ENCODE data around the gene HMGCS2. TPM values are rescaled to one million over a fixed set of nuclear protein-coding genes. Genes with fewer than 3 reads are reported as not detected.

HMGCS2 gene
- total and polyA plus RNA-seq, 9 of the 15 experiments (the other 6 are each of a cell fraction or from before 2014, with no cell fraction given): 0.13 TPM; not detected in 8

DNA sequence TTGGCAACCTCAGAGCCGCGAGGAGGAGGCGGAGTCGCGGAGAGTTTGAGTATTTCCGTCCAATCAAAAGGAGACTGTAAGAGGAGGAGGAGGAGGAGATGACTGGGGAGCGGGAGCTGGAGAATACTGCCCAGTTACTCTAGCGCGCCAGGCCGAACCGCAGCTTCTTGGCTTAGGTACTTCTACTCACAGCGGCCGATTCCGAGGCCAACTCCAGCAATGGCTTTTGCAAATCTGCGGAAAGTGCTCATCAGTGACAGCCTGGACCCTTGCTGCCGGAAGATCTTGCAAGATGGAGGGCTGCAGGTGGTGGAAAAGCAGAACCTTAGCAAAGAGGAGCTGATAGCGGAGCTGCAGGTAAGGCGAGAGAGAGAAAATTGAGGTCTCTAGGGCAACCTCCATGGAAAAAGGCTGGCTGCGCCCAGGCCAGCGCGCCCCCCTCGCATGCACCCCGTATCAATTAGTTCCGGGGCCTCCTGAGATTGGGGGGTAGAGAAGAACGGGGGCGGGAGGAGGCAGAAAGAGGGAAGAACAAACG is 56.8 kb downstream of the HMGCS2 start, which contains the start of gene PHGDH:
PHGDH (plus strand) TSS at position 131 of the 538 bp plus-strand sequence; CDS start at position 220, 89 bp downstream.
- H3K4me2 ChIP-seq (ENCODE audit: insufficient read depth, low read length): peak within 1 kb of the TSS; percentile 93
- TSS peak; percentile 93 for BruUV-seq (replicated peaks)
- in situ Hi-C loops (cut with MboI): no loop called here
- TF ChIP-seq ZNF146 (CRISPR knock-in tag; IDR thresholded peaks at IDR 0.05; ENCODE audit: unreplicated experiment) (no peak), RCOR1 (IDR thresholded peaks at IDR 0.05; ENCODE audit: borderline replicate concordance in 1 of 2, low read depth in 2 of 2, low read length in 2 of 2) (peak in 1 of 2 experiments; percentile 77; a peak in 2 of 4 replicates), OTX1 (CRISPR knock-in tag; IDR thresholded peaks at IDR 0.05) (no peak), TAF7 (tag; IDR thresholded peaks at IDR 0.05) (peak; percentile 85), BRD4 (IDR thresholded peaks at IDR 0.05) (no peak), GABPA (tag; conservative IDR thresholded peaks at IDR 0.05; ENCODE audit: low read depth) (0 out of 2 replicates have a peak, but pooled peaks have one; percentile 36), TEAD1 (CRISPR knock-in tag; IDR thresholded peaks at IDR 0.05) (0 out of 4 replicates have a peak, but pooled peaks of 1 of the 2 experiments have one; percentile 28), GTF2E2 (tag; IDR thresholded peaks at IDR 0.05) (peak; percentile 21; the same call in 1 of the 2 replicates), MTA1 (IDR thresholded peaks at IDR 0.05; ENCODE audit: borderline replicate concordance) (no peak)
- TF ChIP-seq, protein P1, sequence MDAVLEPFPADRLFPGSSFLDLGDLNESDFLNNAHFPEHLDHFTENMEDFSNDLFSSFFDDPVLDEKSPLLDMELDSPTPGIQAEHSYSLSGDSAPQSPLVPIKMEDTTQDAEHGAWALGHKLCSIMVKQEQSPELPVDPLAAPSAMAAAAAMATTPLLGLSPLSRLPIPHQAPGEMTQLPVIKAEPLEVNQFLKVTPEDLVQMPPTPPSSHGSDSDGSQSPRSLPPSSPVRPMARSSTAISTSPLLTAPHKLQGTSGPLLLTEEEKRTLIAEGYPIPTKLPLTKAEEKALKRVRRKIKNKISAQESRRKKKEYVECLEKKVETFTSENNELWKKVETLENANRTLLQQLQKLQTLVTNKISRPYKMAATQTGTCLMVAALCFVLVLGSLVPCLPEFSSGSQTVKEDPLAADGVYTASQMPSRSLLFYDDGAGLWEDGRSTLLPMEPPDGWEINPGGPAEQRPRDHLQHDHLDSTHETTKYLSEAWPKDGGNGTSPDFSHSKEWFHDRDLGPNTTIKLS (IDR thresholded peaks at IDR 0.05; ENCODE audit: borderline replicate concordance, low read depth): peak; percentile 30; the same call in 1 of the 2 replicates
- TF ChIP-seq, protein P2, sequence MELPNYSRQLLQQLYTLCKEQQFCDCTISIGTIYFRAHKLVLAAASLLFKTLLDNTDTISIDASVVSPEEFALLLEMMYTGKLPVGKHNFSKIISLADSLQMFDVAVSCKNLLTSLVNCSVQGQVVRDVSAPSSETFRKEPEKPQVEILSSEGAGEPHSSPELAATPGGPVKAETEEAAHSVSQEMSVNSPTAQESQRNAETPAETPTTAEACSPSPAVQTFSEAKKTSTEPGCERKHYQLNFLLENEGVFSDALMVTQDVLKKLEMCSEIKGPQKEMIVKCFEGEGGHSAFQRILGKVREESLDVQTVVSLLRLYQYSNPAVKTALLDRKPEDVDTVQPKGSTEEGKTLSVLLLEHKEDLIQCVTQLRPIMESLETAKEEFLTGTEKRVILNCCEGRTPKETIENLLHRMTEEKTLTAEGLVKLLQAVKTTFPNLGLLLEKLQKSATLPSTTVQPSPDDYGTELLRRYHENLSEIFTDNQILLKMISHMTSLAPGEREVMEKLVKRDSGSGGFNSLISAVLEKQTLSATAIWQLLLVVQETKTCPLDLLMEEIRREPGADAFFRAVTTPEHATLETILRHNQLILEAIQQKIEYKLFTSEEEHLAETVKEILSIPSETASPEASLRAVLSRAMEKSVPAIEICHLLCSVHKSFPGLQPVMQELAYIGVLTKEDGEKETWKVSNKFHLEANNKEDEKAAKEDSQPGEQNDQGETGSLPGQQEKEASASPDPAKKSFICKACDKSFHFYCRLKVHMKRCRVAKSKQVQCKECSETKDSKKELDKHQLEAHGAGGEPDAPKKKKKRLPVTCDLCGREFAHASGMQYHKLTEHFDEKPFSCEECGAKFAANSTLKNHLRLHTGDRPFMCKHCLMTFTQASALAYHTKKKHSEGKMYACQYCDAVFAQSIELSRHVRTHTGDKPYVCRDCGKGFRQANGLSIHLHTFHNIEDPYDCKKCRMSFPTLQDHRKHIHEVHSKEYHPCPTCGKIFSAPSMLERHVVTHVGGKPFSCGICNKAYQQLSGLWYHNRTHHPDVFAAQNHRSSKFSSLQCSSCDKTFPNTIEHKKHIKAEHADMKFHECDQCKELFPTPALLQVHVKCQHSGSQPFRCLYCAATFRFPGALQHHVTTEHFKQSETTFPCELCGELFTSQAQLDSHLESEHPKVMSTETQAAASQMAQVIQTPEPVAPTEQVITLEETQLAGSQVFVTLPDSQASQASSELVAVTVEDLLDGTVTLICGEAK (IDR thresholded peaks at IDR 0.05): peak; percentile 50; the same call in 1 of the 2 replicates
- TF ChIP-seq, protein P2 (CRISPR knock-in tag; IDR thresholded peaks at IDR 0.05): no peak

More for the DNA sequence above, 56.8 kb downstream of the HMGCS2 start, which contains the start of gene PHGDH:
- Histone ChIP-seq H3K36me3 (ENCODE audit: control insufficient read depth, insufficient read depth, low read length) (no peaks in the 10 kb centered on the region), H3K79me2 (ENCODE audit: control insufficient read depth, insufficient read depth, low read length) (peaks cover 38% of the 10 kb centered on the region), H3K4me3 (peak within 1 kb of the TSS; percentile 68), H3K4me1 (replicated peaks in 1 of 2; ENCODE audit: control insufficient read depth in 2 of 2, insufficient read depth in 2 of 2, low read length in 2 of 2) (peaks cover 17 to 30% of the 10 kb centered on the region in 2 experiments), H2AFZ (ENCODE audit: low read depth, low read length) (peak within 1 kb of the TSS; percentile 85), H3K9me1 (ENCODE audit: control insufficient read depth, insufficient read depth, low read length) (no peaks in the 10 kb centered on the region), H3K9me3 (replicated peaks; ENCODE audit: control insufficient read depth, insufficient read depth, low read depth, low read length) (no peaks in the 10 kb centered on the region), H3K27me3 (ENCODE audit: control insufficient read depth in 2 of 2, insufficient read depth in 2 of 2, low read length in 2 of 2) (peaks cover 2 to 12% of the 10 kb centered on the region in 2 experiments; a peak in 4 of 5 replicates), H4K20me1 (replicated peaks; ENCODE audit: control insufficient read depth, insufficient read depth, low read length) (peaks cover 24% of the 10 kb centered on the region), H3K27ac (ENCODE audit: extremely low read depth, low read depth, low read length) (peak within 1 kb of the TSS; percentile 60; the same call in 2 of the 3 replicates), H3K9ac (ENCODE audit: insufficient read depth in 1 of 2, low read depth in 2 of 2, low read length in 2 of 2) (peak within 1 kb of the TSS; percentile 79 to 89)
- ChIA-PET POLR2A (interaction anchor here (0.6 to 2.7 kb wide), 17 partner anchors 9 to 67 kb away, joined by 3 to 11 read pairs (median 5); partner anchors contain the start of gene ZNF697), CTCF (ENCODE audit: low intra/inter-chr PET ratio) (no interaction called here)
- DNase-seq (ENCODE audit: extremely low read depth in 1 of 4, low spot score in 3 of 4) (peak; percentile 35 to 78 (median 56)), ATAC-seq (peak; percentile 85), FAIRE-seq (peak; percentile 56)
- intact Hi-C loops (cut with micrococcal nuclease): loop anchor here (2.0 to 5.0 kb wide), 2 partner anchors 25 to 35 kb away; no protein-coding TSS in a partner anchor
- 18% methylated on average over 25 of the region's 27 CpGs for WGBS (ENCODE audit: insufficient coverage, low coverage, missing lambda C conversion rate)

Measured in K562 (cell line).